ENCODE measurements around the gene CCDC178.

Gene CCDC178

GRCh38 chr18:33020877-33021276 lies 419.6 kb downstream of the CCDC178 start:
- no peak overlapping the region for H3K27ac ChIP-seq
- peak; percentile 55 for TF ChIP-seq CTCF (conservative IDR thresholded peaks at IDR 0.05)

GRCh38 chr18:33014060-33014796 lies 426.3 kb downstream of the CCDC178 start:
- TF ChIP-seq CTCF (conservative IDR thresholded peaks at IDR 0.05): no peak
- peak overlapping the region; percentile 16; the same call in 1 of the 2 replicates for H3K27ac ChIP-seq

- H3K27ac ChIP-seq: no peak overlapping the region
- no peak for TF ChIP-seq CTCF (conservative IDR thresholded peaks at IDR 0.05)
Observed at GRCh38 chr18:33010149-33010548, 430.4 kb downstream of the CCDC178 start.

- TF ChIP-seq CTCF (conservative IDR thresholded peaks at IDR 0.05): no peak
- H3K27ac ChIP-seq: no peak overlapping the region
Observed at GRCh38 chr18:32998921-32999320, 441.6 kb downstream of the CCDC178 start.

GRCh38 chr18:32998285-32998684 lies 442.2 kb downstream of the CCDC178 start:
- H3K27ac ChIP-seq: no peak overlapping the region
- TF ChIP-seq CTCF (conservative IDR thresholded peaks at IDR 0.05): no peak

GRCh38 chr18:32983721-32984120 lies 456.8 kb downstream of the CCDC178 start:
- TF ChIP-seq CTCF (conservative IDR thresholded peaks at IDR 0.05): no peak
- H3K27ac ChIP-seq: no peak overlapping the region

- no peak overlapping the region for H3K27ac ChIP-seq
- no peak for TF ChIP-seq CTCF (conservative IDR thresholded peaks at IDR 0.05)
Observed at GRCh38 chr18:32980896-32981295, 459.6 kb downstream of the CCDC178 start.

Measured in VCaP (cell line).